RWPE2 (cell line): ENCODE results near the gene NPY.

Source experiments
- ATAC-seq: fragments of 200-7000 bp; cut with Tn5 transposase; 3 replicates; pipeline ENCODE4 v1.9.1; 2021; ENCODE audit warnings: low read depth
- DNase-seq: peaks from one replicate; pipeline ENCODE4 v3.0.0-alpha.2; 2020; ENCODE audit warnings: low spot score
- H3K27ac ChIP-seq: fragments of 450-650 bp; 2 replicates; pipeline ENCODE4 v1.5.1; 2017; ENCODE audit warnings: mild to moderate bottlenecking; ENCODE audit not compliant: poor library complexity, severe bottlenecking
- H3K27me3 ChIP-seq: fragments of 250-450 bp; sonication (Bioruptor Pico); 2 replicates; pipeline ENCODE4 v1.5.1; 2021; ENCODE audit warnings: mild to moderate bottlenecking, moderate library complexity; ENCODE audit not compliant: insufficient read depth, poor library complexity, severe bottlenecking
- H3K36me3 ChIP-seq: fragments of 250-450 bp; sonication (Bioruptor Pico); 2 replicates; pipeline ENCODE4 v1.5.1; 2020; ENCODE audit warnings: low read depth, mild to moderate bottlenecking, moderate library complexity
- H3K4me1 ChIP-seq: fragments of 250-450 bp; sonication (Bioruptor Pico); 2 replicates; pipeline ENCODE4 v1.5.1; 2021; ENCODE audit warnings: mild to moderate bottlenecking, moderate library complexity; ENCODE audit not compliant: insufficient read depth, poor library complexity, severe bottlenecking
- H3K4me3 ChIP-seq: fragments of 250-450 bp; sonication (Bioruptor Pico); 2 replicates; pipeline ENCODE4 v1.5.1; 2021; ENCODE audit warnings: mild to moderate bottlenecking, moderate library complexity; ENCODE audit not compliant: severe bottlenecking
- H3K9me3 ChIP-seq: fragments of 250-450 bp; sonication (Bioruptor Pico); 2 replicates; pipeline ENCODE4 v1.5.1; 2021; ENCODE audit warnings: mild to moderate bottlenecking, moderate library complexity; ENCODE audit not compliant: severe bottlenecking
- TF ChIP-seq, protein P1 (sequence below): fragments of 450-650 bp; IDR thresholded peaks from one replicate; pipeline ENCODE4 v1.5.1; 2017; ENCODE audit warnings: mild to moderate bottlenecking, moderate library complexity; ENCODE audit not compliant: poor library complexity, severe bottlenecking

NPY gene

DNA sequence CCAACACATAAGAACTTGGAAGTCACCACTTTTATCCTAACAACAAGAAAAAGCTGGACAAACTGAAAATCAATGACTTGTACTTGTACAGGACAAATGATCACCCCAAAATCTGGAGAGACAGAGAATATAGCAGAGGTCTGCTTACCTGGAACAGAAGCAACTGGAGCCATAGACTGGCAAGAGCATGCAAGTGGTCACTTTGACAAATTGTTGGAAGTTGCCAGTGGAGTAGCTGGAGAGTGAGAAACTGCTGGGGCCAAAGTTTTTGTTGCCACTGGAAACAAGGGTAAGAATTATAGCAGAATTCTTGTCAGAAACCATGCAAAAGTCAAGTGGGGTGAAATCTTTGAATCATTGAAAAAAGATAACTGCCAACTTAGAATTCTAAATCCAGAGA, 35.2 kb downstream of the NPY start:
- H3K27me3 ChIP-seq: peaks cover 46% of the 10 kb centered on the region
- H3K27ac ChIP-seq: no peak overlapping the region
- no peaks in the 10 kb centered on the region for H3K9me3 ChIP-seq
- ATAC-seq (no peak), DNase-seq (no peak)
- TF ChIP-seq, protein P1, sequence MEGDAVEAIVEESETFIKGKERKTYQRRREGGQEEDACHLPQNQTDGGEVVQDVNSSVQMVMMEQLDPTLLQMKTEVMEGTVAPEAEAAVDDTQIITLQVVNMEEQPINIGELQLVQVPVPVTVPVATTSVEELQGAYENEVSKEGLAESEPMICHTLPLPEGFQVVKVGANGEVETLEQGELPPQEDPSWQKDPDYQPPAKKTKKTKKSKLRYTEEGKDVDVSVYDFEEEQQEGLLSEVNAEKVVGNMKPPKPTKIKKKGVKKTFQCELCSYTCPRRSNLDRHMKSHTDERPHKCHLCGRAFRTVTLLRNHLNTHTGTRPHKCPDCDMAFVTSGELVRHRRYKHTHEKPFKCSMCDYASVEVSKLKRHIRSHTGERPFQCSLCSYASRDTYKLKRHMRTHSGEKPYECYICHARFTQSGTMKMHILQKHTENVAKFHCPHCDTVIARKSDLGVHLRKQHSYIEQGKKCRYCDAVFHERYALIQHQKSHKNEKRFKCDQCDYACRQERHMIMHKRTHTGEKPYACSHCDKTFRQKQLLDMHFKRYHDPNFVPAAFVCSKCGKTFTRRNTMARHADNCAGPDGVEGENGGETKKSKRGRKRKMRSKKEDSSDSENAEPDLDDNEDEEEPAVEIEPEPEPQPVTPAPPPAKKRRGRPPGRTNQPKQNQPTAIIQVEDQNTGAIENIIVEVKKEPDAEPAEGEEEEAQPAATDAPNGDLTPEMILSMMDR: no peak
- no peaks in the 10 kb centered on the region for H3K4me1 ChIP-seq
- H3K4me3 ChIP-seq: no peak overlapping the region
- no peaks in the 10 kb centered on the region for H3K36me3 ChIP-seq

DNA sequence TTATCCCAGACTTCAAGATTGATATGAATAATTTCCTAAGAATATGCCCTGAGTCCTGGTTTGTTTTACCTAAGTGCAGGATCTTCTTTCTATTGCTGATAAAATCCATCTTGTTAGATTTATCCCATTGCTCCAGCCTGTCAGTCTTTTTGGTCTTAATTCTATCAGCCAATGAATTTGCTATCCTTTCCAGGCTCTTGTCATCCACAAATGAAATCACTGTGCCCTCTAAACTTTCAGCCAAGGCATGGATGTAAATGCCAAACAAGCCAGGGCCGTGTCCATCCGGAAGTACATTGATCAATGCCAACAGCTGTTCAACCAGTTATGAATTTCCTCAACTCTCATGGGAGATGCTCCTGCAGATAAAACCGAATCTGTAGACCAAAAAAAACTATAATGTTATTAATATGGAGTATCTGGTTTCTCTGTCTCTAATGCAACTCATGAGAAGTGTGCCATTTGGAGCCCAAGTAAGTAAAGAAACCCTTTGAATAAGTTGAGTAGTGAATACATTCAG, 40.0 kb downstream of the NPY start:
- no peaks in the 10 kb centered on the region for H3K36me3 ChIP-seq
- TF ChIP-seq, protein P1: no peak
- H3K9me3 ChIP-seq: no peaks in the 10 kb centered on the region
- no peak overlapping the region for H3K4me3 ChIP-seq
- DNase-seq (no peak), ATAC-seq (no peak)
- no peaks in the 10 kb centered on the region for H3K4me1 ChIP-seq
- peaks cover 36% of the 10 kb centered on the region for H3K27me3 ChIP-seq
- no peak overlapping the region for H3K27ac ChIP-seq

DNA sequence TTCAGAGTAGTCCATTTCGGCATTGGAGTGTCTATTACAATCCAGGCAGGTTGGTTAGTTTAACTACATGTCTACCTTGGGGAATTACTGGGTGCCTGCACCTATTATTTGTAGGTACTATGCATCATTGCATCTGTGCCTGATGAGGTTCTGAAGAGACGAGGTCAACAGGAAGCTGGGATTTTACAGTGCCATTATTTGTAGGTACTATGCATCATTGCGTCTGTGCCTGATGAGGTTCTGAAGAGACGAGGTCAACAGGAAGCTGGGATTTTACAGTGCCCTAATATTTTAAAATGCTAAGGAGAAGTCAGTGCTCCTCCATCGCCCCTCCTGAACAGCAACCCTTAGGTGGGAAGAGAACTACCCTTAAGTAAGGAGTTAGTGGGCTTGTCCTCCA, 41.7 kb downstream of the NPY start:
- Histone ChIP-seq H3K27ac (no peak overlapping the region), H3K36me3 (no peaks in the 10 kb centered on the region), H3K4me1 (no peaks in the 10 kb centered on the region), H3K4me3 (no peak overlapping the region), H3K27me3 (peaks cover 22% of the 10 kb centered on the region), H3K9me3 (no peaks in the 10 kb centered on the region)
- ATAC-seq (no peak), DNase-seq (no peak)
- TF ChIP-seq, protein P1: no peak

DNA sequence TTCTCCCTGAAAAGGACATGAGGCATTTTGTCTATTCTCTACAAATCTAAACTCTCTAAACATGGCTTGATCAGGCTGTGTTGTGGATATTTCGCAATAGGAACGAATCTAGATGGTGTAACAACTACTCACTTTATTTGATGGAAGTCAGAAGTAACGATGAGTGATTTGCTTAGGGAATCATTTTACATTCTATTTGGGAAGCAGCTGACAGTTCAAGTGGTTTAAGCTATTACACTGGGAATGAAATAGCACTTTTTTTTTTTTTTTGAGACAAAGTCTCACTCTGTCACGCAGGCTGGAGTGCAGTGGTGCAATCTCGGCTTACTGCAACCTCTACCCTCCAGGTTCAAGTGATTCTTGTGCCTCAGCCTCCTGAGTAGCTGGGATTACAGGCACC, 44.1 kb downstream of the NPY start:
- H3K9me3 ChIP-seq: no peaks in the 10 kb centered on the region
- TF ChIP-seq, protein P1: no peak
- H3K4me3 ChIP-seq: no peak overlapping the region
- DNase-seq (no peak), ATAC-seq (no peak)
- no peaks in the 10 kb centered on the region for H3K4me1 ChIP-seq
- peaks cover 3% of the 10 kb centered on the region for H3K27me3 ChIP-seq
- H3K36me3 ChIP-seq: no peaks in the 10 kb centered on the region
- no peak overlapping the region for H3K27ac ChIP-seq

DNA sequence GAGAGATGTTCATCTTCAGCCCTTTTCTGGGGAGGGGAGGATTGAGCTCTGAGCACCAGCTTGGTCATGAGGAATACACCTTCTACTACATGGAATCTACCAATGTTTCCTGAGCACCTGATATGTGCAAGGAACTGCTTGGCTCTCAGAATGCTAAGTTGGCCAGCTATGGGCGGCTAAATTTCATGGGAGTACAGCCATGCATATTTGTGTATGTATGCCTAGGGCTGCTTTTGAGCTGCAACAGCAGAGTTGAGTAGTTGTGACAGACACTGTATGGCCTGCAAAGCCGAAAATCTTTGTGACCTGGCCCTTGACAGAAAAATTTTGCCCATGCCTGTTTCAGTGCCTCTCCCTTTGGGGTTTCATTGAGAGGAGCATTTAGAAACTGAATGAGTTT, 44.9 kb downstream of the NPY start:
- no peaks in the 10 kb centered on the region for H3K9me3 ChIP-seq

More for the DNA sequence above, 44.9 kb downstream of the NPY start:
- Histone ChIP-seq H3K27me3 (no peaks in the 10 kb centered on the region), H3K27ac (no peak overlapping the region), H3K4me3 (no peak overlapping the region), H3K4me1 (no peaks in the 10 kb centered on the region), H3K36me3 (no peaks in the 10 kb centered on the region)
- no peak for ATAC-seq
- TF ChIP-seq, protein P1: no peak
- no peak for DNase-seq
